Activated T-helper 1 cell treated with anti-CD3 and anti-CD28 coated beads, Interleukin-2, amount 50 U/mL, for 16 hours (primary cell): ENCODE measurements around the gene TMEM60.
"Not testable (repeated sequence)": the region's sequence is repeated elsewhere in the genome, so short reads cannot be mapped to it uniquely, and the experiment has no call there.

Experiments
- DNase-seq, 2 donors: peaks; one replicate each; pipeline ENCODE4 v3.0.0-alpha.2; 2020; ENCODE audit warnings: low read depth in 1 of 2, low spot score in 1 of 2

Gene TMEM60

DNA sequence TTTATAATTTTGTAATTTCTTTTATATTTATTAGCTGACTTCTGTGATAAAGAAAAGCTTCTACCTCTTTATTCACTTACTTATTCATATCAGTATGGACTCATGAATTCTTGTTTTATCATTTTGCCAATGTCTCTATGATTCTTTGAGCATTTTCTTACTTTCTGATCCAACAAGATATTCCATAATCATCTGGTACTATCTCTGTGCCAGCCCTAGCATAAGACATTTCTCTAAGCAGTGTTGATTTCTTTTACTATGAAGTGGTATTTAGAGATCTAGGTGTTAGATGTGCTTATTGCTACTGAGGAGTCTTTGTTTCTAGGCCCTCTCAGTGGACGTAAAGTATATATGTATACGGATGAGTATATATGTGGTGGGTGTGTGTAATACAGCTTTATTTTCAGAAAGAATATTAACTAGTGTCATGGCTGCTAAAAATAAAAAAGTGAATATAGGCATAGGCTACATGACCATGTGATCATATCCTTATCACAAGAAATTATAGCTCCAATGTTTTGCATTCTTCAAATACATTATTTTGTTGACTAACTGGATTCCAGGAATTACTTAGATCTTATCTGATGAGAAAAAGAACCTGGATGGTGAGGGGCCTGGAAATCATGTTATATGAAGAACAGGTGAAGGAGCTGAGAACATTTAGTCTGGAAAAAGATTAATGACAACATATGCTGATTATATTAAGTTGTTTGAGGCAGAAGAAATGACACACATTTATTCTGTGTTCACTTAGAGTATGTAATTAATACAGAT, 13.5 kb upstream of the TMEM60 start:
- no peak for DNase-seq

DNA sequence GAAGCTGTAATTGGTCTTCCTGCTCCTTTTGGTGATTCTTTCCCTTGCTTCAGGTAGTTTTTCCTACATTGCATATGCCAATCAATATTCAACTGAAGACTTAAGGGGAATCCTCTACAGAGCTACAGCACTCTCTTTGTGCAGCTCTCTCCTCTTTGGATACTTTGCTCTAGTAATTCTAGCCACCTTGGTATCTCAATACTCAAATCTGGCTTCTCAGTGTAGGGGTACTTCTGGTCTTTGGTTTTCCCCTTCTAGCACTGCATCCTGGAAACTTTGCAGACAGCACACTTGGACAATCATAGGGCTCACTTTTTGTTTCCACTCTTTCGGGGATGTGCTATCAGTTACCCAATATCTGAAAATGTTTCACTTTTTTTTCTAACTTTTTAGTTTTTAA, 10.3 kb upstream of the TMEM60 start:
- no peak for DNase-seq

DNA sequence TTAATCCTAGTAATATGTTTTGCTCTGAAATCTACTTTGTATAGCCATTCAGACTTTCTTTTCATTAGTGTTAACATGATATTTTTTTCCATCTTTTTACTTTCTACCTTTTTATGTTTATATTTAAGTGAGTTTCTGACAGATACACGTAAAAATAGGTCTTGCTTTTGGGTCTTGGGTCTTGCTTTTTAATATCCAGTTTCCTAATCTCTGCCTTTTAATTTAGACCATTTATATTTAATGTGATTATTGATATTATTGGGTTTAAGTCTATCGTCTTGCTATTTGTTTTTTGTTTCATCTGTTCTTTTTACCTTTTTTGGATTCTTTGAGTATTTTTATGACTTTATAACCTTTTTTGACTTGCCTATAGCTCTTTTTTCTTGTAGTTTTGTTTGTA, 8.2 kb upstream of the TMEM60 start:
- DNase-seq = no peak

DNA sequence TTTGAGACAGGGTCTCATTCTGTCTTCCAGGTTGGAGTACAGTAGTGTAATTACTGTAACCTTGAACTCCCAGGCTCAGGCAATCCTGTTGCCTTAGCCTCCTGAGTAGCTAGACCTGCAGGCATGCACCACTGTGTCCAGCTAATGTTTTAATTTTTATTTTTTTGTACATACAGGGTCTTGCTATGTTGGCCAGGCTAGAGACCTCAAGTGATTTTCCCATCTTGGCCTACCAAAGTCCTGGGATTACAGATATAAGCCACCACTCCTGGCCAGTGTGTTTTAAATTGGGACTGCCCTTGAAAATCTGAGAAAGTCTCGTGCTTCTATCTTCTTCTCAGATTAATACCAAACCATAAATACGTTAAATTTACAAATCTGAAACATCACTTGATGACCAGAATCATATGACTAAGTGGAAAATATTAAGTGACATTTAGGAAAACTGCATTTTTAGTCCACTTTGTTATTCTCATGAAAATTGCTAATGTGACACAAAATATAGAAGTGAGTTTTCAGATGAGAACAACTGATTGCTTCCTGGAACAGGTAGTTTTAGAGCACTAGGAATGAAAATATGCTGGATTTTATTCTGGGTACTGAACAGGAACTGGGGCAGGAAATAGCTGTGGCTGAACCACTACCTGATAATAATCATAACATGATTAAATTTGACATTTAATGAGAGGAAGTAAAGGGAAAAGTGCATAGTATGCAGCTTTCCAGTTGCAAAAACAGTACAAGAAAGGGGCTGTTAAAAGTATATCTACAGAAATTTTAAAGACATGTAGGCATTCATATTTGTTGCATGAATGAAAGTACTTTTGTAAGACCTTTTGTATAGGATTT, 4.5 kb upstream of the TMEM60 start:
- no peak for DNase-seq

DNA sequence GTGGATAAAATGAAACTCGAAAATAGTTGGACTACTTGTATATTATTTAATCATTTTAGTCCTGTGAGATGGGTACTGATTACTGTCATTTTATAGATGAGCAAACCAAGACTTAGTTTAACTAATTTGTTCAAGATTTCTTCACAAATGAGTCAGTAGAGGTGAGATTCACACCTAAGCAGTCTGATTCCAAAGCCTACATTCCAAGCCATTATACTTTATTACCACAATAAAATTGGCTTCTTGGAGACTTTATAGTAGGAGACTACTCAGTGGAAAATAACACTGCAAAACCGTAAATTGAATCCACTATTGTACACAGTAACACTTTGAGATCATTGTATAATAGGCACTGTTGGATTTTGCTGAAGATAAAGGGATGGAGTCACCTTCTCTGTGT, 2.5 kb upstream of the TMEM60 start:
- no peak for DNase-seq

DNA sequence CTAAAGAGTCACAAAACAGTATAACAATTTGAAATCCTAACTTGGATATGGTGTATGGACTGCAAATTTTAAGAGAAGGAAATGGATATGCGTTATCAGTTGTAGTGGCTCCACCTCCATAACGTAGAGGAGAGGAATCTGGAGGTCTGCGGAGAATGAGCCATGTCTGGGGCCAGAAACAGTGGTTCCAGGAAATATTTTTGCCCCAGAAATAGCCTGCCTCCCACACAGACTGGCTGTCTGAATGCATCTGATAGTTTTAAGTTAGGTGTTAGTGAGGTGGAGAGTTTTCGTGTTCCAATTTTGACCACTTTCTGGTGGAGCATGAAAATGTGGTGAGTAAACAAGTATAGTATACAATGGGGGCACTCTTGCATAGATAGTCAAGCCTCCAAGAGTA, 1.9 kb upstream of the TMEM60 start:
- DNase-seq = no peak

DNA sequence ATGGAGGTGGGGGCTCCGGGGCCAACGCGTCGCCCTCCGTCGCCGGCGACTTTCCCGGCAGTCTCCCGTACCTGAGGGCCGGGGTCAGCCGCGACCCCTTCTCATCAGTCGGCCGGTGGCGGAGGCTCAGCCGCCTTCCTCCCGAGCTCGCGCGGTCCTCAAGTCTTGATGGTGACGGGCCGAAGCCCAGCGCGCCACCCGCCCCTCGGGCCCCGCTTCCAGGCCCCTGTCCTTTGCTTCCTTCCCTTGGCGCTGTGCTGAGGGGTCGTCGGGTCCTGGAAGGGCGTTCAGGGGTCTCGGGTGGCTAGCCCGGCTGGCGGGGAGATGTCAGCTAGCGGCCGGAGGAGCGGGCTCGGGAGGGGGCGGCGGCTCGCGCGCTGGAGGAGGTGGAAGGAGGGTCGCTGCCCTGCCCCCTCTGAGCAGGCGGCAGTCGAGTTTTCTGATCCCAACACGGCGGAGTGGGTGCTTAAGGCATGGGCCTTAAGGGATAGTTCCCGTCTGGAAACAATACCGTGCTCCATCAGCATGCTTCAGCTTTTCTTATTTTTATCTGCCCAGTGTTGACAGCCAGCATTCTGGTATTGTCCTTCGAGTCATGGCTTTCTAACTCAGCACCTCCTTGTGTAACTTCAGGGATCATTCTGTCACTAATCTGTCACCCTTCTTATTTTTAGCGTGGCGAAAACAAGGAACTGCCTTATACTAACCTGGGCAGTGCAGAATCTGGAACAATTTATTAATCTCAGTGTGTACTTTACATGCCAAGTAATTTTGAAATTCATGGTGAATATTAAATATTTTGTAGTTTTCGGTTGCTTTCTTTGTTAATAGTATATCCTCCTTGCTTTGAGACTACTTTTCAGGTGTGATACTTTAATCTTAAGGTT, 1.1 kb upstream of the TMEM60 start:
- DNase-seq = no peak

DNA sequence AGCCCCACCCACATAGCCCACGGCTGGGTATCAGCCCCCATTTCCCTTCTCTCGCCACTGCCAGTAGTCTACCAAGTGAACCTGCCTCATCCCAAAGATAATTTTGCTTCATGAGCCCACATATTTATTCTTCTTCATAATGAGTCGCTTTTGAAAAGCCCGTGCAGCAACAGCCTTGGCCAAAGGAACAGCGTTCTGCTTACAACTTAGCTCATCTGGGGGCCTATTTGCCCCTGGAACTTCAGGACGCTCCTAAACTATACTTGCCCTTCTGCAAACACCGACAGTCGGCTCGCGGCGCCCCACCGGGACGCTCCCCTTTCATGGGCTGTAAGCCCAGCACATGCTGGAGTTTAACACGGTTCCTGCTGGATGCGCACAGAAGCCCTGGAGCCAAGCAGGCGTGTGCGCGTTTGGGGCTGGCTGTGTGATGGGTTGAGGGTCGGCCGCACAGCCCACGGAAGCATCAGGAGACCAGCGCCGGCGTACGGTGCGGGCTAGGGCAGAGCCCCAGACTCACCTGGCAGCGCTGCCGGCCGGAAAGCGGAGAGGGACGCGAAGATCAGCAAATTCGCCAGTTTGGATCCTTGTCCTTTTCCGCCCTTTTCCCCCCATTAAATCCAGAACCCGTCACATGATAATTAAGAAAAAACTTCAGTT, 370 bp downstream of the TMEM60 start:
- no peak for DNase-seq

DNA sequence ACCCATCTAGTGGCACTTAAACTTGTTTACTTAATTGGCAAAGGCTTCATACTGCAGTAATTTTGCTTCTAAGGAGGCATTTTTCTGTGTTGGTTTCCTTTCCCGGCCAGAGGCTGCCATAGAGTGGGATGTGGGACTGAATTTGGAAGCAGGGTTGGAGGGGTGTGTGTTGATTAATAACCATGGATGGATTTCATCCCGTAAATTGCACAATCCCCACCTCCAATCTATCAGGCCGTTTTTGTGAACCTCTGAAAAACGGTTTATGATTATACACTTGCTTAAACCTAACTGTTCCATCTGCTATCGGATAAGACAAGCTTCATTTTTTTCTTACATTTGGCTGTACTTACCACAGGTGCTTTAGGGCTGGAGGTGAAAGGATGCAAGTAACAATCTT, 1.3 kb downstream of the TMEM60 start:
- no peak for DNase-seq

DNA sequence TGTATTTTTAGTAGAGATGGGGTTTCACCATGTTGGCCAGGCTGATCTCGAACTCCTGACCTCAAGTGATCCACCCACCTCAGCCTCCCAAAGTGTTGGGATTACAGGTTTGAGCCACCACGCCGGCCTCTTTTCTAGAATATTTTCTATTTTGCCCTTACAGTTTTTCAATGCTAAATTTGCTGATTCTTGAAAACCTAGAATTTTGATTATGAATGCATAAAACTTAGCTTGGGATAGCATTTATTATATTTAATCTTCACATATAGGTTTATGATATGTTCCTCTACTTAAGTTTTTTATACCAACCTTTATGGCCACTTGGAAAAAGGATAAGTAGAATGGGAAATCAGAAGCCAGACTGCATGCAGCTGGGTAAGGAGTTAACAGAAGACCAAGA, 2.1 kb downstream of the TMEM60 start:
- no peak for DNase-seq

DNA sequence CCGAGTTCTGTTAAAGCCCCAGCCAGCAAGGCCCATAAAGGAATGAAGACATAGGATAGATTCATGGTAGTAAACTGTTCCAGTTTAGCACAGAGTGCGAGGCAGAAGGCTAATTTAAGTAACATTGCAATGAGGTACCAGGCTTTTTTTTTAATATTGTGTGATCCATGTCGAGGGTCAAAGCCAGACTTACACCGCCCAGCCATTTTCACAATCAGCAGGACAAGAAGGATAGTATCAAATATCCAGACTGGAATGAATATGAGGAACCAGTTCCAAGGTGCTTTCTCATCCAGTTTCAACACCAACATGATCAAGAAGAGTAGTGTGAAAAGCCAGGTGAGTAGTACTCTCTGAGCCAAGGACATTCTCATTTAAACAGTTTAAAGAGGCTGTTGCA, 4.2 kb downstream of the TMEM60 start:
- no peak for DNase-seq

DNA sequence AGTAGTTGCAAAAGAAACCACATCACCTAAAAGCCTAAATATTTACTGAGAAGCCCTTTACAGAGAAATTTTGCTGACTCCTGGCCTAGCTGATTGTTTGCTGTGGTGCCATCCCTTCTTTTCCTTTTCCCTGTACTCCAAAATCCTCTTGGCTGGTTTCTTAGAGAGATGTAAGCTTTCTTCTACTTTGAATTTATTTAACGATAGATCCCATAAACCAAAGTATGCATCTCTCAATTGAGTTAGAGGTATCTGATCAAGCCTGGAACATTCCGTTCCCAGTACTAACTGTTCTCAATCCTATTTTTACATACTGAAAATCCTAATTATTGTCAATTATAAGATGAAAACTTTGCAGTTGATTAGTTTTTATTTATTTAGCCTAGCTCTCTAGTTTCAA, 6.3 kb downstream of the TMEM60 start:
- no peak for DNase-seq

DNA sequence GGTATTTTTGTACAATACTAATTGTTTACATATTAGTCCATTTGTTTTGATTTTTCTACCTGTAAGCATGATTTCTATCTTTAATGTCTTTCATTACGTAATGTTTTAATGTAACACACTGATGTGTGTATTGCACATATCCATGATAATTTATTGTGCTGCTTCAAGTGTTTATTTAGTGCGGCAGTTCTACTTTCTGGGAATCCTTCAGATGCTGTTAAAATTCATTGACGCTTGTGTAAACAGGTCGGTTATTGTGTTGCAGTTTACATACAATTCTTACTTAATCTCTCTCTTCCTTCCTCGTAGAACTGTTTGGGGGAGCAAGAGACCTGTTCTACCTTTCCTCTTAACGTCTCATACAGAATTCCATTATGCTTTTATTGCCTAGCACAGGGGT, 6.9 kb downstream of the TMEM60 start:
- DNase-seq = no peak

DNA sequence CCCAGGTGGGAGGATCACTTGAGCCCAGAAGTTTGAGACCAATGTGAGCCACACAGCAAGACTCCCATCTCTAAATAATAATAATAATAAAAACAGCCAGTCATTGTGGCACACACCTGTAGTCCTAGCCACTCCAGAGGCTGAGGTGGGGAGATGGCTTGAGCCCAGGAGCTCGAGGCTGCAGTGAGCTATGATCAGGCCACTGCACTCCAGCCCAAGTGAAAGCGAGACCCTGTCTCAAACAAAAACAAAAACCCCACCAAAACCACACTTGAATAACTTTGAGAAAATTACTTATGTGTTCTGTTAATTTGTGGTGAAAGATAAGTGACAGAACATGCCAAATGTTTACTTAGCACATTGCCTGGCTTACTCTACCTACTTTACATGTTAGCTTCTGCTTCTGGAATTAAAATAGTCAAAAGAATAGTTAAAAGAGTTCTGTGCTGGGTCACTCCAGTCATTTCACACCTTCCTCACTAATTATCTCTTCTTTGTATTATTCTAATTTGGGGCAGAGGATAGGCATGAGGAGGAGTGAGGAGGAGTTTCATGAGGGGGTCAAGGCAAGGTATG, 9.8 kb downstream of the TMEM60 start:
- DNase-seq = no peak

DNA sequence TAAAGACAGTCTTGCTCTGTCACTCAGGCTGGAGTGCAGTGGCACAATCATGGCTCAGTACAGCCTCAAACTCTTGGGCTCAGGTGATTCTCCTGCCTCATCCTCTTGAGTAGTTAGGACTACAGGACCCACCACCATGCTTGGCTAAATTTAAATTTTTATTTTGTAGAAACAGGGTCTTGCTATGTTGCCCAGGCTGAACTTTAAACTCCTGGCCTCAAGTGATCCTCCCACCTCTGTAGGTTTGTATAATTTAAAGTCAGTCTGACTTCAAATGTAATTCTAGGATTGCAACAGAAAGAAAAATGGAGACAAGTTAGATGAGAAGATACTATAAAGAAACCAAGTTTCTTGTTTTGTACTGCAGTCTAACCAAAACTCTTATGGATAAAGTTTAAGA, 11.5 kb downstream of the TMEM60 start:
- no peak for DNase-seq

DNA sequence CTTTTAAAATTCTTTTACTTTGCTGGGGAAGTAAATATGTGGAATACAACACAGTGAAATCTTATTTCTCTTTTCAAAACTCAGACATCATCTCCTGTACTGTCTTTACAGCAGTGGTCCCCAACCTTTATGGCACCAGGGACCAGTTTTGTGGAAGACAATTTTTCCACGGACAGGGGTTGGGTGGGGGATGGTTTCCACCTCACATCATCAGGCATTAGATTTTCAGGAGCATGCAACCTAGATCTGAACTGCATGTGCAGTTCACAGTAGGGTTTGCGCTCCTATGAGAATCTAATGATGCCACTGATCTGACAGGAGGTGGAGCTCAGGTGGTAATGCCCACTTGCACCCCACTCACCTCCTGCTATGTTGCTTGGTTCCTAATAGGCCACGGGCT, 12.2 kb downstream of the TMEM60 start:
- no peak for DNase-seq

DNA sequence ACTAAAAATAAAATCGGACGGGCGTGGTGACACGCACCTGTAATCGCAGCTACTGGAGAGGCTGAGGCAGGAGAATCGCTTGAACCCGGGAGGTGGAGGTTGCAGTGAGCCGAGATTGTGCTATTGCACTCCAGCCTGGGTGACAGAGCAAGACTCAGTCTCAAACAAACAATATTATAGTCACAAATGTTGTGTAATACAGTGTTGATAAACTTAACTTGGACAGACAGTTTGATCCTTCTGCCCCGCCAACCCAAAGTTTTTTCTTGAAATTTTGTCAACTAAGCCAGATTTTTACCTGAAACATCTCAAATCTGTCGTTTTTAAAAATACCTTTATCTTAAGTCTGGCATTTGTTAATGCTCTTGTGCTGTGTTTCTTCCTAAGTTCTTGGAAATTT, 13.8 kb downstream of the TMEM60 start:
- not testable (repeated sequence) for DNase-seq

DNA sequence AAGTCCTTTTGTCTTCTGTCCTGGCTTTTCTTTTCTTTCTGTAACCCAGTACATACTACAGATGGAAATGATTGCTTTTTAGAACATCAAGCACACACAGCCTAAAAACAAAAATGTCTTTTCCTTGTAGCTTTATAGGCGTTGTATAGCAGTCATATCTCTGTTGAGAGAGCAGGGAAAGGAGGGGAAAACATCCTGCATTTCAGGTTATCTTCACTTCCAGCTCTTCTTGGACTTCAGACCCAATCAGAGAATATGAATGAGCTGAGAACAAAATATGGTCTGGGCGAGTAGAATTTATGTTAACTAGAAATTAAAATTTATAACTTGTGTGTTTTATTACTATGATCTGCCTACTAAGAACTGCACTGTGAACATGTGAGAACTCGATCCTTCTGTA, 14.7 kb downstream of the TMEM60 start:
- DNase-seq = no peak

DNA sequence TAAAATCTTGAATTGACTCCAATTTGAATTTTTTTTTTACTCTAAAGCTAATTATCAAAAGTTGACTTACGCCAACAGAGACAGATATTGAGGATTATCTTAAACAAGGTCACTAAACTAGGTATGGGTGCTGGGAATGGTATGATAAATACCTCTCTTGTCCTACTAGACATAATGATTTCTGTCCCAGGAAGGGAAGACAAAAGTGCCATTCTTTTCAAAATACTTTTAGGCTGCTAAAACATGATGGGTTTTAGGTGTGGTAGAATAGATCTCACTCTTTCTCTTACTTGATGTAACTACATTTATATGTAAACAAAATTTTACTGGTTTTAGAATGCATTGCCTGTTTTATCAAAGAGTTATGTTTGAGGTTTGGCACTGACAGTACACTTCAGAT, 15.1 kb downstream of the TMEM60 start:
- DNase-seq = no peak

DNA sequence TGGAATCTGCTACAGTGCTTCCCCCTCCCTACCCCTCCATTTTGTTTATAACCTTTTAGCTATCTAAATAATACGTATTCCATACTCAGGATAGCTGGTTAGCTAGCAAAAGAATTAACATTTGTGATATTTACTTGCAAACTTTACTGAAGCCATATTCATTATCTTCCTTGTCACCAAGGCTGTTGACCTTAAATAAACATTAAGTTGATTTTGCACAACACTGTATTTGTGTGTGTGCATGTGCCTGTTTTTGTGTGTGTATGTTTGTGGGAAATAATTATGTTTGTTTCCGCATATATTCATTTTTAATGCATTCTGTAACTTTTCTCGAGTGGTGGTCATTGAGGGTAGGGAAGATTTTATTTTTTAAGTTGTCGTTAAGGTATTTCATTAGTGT, 15.9 kb downstream of the TMEM60 start:
- no peak for DNase-seq

DNA sequence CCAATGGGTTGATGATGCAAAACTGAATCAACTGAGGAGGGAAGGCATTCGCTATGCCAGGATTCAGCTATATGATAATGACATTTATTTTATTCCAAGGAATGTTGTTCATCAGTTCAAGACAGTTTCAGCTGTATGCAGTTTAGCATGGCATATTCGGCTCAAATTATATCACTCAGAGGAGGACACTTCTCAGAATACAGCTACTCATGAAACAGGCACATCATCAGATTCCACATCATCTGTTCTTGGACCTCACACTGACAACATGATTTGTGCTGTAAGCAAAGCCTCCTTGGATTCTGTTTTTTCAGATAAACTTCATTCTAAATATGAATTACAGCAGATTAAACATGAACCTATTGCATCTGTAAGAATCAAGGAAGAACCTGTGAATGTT, 19.7 kb downstream of the TMEM60 start:
- DNase-seq = no peak
